AML-193 (cell line): ENCODE data around the gene CEACAM3.
A peak's percentile ranks its signal among the peaks of the same experiment; 100 is the strongest.
"Not testable (repeated sequence)": the region's sequence is repeated elsewhere in the genome, so short reads cannot be mapped to it uniquely, and the experiment has no call there.

ENCODE experiments used
- DNase-seq, 2 experiments: peaks; one replicate each; lab custom pipeline; 2025; lab: John Stamatoyannopoulos, UW

CEACAM3 gene

DNA sequence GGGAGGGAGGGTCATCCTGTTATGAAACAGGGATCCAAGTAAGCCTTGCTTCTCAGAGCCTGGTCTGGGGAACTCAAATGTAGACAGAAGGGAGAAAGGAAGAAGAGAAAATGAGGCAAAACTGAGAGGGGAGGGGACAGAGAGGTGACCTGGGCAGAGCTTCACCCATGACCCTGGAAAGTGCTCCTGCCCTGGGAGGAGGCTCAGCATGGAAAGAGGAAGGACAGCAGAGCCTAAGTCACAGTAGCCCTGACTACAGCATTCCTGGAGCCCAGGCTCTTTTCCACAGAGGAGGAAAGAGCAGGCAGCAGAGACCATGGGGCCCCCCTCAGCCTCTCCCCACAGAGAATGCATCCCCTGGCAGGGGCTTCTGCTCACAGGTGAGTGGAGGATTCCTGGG is at the start of gene CEACAM3:
TSS of gene CEACAM3 (plus strand) at position 226 of the 400 bp plus-strand sequence. CDS start at position 317, 91 bp downstream.
- DNase-seq: no peak

DNA sequence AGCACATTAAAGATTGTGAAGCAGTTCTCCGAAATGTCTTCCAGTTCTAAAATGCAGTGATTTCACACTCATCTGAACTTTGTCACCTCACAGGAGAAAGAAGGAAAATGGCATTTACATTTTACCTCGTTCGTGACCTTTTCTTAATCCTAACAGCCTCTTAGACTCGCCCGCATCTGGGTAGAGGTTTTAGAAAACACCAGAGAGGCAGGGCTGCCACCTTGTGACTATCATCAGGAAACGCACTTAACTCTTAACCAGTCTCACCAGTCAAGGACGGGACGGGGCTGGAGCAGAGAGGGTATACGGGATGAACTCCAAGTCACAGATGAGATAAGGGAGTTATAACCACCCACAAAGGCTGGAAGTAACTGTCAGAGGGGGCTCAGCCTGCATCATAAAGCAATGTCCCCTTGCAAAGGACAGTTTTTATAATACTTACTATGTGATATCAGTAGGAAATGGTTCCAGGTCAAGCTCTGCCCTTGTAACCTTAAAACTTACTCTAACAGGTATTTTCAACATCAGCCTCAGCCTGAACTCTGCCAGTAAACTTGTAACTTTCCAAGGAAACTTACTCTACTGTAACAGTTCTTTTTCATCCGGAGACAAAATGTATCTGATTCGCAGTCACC is 49.7 kb upstream of the CEACAM3 start:
- peak; percentile 80 to 88 for DNase-seq

DNA sequence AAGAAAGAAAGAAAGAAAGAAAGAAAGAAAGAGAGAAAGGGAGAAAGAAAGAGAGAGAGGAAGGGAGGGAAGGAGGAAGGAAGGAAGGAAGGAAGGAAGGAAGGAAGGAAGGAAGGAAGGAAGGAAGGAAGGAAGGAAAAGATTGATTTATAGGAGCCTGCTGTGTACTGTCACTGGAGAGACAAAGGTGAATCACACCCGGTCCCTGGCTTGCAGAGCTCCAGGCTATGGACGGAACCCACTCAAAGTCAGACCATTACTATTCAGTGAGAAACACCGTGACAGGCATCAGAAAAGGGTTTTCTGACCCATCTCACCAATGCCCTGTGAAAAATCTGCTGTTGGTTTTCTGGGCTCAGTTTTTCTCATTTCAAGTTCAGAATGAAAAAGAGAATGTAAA is 48.4 kb upstream of the CEACAM3 start:
- no peak for DNase-seq

DNA sequence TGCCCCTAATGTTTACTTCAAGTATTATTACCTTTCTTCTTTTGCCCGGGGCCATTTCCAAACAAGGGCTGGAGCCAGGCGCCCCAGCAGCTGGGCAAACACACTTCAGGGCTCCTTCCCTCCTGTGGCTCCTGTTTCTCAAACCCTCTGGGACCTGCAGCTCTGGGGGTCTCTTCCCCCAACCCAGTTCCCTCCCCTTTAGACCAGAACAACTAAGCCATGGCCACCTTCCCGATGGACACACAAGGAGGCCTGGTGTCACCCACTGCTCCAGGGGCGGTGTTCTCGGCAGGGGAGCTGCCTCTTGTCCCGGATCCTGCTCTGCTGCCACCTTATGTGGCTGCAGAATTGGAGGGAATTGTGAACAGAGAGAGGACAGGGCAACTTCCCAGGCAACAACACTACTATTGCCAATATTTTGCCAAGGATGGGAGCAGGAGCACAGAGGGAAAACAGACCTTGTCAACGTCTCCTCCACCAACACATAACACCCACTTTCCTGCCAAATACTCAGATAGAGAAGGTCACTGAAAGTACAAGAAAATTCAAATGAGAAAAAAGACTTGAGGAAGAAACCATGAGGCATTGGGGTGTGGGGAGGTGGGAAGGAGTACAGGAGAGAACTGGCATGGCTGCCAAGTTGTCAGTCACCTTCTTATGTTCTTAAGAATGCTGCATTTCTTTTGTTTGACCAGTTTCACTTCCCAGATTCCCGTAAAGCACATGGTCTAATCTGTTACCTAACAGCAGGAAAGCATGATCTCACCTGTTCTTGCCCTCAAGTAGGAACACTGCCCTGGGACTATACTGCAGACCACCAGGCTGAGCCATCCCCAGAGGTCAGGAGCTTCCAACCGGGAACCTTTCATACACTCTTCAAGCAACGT is 45.9 kb upstream of the CEACAM3 start:
- not testable (repeated sequence) for DNase-seq

DNA sequence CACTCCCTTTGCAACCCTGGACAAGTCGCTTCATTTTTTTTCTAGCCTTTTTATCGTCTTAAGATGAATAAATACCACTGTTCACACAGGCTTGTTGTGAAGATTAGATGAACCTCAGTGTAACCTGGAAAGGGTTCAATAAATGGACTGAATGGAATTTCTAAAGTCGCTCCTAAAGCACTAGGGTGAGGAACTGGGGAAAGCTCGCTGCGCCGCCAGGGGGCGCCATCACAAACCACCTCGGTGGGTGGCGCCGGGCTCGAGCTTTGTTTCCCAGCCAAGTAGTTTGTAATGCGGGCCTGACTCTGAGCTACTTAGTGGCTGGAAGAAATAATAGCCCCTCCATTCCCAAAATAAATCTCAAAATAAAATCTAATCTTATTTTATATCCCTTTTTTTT is 43.2 kb upstream of the CEACAM3 start:
- peak; percentile 59 to 65 for DNase-seq

DNA sequence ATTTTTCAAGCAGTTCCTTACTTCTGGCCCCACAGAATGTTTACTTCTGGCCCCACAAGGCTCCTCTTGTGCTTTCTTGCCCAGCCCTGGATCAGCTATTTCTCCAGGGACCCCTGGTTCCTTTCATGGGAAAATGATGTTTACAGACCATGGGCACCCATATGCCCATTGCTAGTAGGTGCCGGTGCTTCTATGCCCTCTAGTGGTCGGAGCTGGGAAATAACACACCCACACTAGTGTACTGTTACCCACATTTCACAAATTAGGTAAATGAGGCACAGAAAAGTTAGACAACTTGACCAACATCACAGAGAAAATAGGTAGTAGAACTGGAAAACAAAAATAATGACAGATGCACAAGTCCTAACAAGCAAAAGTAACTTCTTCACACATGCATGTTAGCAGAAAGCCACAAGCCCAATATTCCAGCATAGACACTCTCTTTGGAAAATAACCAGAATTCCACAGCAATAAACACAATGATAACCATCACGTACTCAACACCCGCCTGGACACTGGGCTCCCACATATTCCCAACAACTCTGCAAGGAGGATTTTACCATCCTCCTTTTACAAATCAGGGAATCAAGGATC is 42.4 kb upstream of the CEACAM3 start:
- DNase-seq: peak; percentile 36 to 48

DNA sequence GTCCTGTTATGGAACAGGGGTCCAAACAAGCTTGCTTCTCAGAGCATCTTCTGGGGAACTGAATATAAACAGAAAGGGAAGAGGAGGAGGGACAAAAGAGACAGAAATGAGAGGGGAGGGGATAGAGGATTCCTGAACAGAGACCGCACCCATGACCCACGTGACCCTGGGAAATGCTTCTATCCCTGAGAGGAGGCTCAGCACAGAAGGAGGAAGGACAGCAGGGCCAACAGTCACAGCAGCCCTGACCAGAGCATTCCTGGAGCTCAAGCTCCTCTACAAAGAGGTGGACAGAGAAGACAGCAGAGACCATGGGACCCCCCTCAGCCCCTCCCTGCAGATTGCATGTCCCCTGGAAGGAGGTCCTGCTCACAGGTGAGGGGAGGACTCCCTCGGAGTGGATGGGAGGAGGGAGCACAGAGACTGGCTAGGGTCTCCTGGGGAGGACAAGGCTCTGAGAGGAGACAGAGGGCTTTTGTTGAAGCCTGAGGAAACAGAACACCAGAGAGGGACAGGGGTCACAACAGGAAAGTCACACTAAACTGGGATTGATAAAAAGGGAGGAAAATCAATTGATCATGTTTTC is 41.0 kb upstream of the CEACAM3 start, which contains the start of gene CEACAM6:
TSS of gene CEACAM6 (plus strand) at position 203 of the 586 bp plus-strand sequence. CDS start at position 312, 109 bp downstream.
- peak; percentile 42 to 63 for DNase-seq

DNA sequence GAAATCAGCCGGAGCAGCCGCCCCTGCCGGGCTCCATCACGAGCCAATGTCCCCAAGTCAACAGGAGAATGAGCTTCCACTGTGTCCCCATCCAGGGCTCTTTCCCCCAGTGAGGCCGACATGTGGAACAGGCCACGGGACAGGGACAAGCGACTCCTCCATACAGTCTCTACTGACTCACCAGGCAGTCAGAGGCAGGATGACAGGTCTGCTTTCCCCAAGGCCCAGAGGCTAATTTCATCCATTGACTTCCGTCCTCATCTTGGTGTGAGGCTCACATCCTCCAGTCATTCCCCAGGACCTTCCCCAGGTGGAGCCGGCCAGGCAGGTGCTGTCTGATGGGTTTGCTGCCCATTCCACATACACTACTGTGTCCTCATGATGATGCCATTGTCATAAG is 37.5 kb upstream of the CEACAM3 start:
- DNase-seq: no peak

DNA sequence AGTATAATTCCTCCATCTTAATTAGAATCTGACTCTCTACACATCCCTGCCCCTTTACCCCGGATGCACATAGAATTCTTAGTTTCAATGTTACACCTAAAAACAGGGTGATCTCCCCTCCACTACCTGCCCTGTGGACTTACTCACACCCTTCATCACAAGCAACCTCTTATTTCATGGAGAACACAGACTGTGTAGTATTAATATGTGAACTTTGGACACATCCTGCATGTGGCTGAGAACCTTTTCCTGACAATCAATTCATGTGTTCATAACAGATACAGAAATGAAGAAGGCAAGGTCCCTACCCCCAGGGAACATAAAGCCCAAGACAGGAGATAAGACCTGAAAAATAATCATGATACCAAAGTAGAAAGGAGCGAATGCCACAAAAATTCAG is 29.3 kb upstream of the CEACAM3 start:
- no peak for DNase-seq

DNA sequence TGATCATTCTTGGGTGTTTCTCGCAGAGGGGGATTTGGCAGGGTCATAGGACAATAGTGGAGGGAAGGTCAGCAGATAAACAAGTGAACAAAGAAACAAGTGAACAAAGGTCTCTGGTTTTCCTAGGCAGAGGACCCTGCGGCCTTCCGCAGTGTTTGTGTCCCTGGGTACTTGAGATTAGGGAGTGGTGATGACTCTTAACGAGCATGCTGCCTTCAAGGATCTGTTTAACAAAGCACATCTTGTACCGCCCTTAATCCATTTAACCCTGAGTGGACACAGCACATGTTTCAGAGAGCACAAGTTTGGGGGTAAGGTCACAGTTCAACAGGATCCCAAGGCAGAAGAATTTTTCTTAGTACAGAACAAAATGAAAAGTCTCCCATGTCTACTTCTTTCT is 28.3 kb upstream of the CEACAM3 start:
- not testable (repeated sequence) for DNase-seq

DNA sequence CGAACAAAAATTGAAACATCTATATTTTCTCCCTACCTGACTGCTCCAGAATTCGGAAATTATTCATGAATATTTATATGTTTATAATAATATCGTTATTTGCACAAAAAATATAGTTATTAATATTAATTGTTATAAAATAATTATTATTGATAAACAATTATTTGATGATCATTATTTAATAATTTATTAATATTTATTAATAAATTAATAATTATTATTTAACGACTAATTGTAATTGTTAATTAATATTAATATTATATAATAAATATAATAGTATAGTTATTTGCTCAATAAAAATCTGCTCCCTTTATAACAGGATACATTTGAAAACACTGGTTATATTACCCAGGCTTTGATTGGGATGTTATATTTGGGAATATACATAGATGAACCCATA is 26.8 kb upstream of the CEACAM3 start:
- DNase-seq: no peak

DNA sequence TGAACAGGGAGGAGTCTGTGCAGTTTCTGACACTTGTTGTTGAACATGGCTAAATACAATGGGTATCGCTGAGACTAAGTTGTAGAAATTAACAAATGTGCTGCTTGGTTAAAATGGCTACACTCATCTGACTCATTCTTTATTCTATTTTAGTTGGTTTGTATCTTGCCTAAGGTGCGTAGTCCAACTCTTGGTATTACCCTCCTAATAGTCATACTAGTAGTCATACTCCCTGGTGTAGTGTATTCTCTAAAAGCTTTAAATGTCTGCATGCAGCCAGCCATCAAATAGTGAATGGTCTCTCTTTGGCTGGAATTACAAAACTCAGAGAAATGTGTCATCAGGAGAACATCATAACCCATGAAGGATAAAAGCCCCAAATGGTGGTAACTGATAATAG is 25.0 kb upstream of the CEACAM3 start:
- no peak for DNase-seq

DNA sequence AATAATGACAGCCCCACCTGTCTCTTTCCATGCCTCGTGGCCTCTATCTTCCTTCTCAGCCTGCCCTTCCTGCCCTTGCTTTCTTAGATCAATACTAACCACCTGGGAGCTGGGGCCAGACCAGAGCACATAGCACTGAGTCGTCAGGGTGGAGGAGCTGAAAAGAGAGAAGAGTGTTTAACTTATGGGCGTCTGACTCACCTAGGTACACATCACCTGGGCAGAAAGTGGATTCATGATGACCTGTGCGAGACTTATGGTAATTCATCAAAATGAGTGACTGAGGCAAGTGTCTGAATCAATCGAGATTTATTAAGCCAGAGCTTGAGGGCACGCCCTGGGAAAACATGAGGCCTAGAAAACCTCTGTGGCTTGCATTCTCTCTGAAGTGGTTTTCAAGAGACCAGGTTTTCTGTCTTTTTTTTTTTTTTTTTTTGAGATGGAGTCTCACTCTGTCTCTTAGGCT is 21.8 kb upstream of the CEACAM3 start:
- no peak for DNase-seq

DNA sequence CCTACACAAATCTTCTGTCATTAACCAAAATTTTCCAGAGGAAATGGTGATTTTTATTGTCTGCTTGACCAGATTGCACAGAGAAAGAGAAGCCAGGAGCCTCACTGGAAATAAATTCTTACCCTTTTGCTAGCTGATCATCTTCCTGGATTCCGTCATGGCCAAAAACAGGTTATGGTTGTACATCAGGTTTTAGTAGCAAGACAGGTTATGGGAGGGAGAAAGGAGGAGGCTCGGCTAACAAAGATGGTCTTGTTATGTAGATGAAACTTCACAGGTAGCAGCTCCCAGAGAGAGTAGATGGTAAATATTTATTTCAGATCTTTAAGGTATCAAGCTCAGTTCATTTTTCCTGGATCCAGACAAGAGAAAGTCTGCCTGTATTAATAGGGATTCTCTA is 19.7 kb upstream of the CEACAM3 start:
- no peak for DNase-seq

DNA sequence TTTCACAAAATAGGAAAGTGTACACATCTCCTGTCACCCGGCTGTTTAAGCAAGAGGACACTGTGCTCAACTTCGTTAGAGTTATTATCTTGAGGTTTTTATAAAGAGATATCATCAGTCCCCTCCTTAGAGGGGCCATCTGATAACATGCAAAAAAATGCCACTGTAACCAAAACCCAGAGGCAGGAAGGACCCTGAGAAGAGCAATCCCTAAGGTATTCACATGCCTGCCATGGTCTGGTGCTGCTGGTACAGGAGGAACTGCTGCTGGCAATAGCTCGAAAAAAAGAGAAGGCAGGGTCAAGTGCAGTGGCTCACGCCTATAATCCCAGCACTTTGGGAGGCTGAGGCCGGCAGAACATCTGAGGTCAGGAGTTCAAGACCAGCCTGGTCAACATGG is 12.8 kb upstream of the CEACAM3 start:
- peak; percentile 7 to 33 for DNase-seq

DNA sequence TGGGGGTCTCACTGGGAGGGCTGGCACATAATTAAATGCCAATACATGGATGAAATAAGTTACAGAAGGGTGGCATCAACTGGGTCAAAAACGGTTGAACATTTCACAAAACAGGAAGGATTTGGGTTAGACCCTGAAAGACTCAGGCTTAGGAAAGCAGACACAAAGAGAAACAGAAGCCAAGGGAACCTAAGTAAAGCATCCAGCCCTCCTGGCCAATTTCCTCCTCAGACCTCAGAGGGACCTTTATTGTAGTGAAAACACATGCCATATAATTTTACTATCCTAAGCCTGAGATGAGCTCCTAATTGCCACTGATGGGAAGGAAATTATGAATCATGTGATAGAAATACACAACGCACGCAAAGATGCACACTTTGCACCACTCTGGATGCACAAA is 12.1 kb upstream of the CEACAM3 start:
- DNase-seq: peak; percentile 69 to 77

DNA sequence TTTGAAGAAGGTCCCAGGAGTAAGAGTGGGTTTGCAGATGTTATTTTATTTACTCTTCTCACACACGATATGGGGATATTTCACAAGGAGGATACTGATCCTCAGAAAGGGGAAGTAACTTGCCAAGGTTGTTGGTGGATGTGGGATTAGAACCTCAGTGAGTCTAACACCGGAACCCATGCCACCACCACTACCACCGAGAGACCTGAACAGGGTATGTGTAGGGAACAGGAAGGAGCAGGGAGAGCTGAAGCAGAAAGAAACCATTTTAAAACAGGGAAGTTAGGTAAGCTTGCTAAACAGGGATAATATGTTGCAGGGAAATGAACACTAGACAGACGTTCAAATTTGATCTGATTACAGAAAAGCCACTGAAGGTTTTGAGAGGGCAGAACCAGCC is 11.6 kb upstream of the CEACAM3 start:
- DNase-seq: peak; percentile 88

DNA sequence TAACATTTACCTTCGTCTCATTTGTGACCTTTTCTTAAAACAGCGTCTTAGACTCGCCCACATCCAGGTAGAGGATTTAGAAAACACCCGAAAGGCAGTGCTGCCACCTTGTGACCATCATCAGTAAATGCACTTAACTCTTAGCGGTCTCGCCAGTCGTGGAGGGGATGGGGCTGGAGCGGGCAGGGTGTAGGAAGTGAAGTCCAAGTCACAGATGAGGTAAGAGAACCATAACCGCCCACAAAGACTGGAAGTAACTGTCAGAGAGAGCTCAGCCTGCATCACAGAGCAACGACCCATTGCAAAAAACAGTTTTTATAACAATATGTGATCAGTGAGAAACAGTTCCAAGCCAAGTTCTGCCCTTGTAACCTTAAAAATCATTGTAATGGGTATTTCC is 10.7 kb upstream of the CEACAM3 start:
- peak; percentile 94 to 96 for DNase-seq

DNA sequence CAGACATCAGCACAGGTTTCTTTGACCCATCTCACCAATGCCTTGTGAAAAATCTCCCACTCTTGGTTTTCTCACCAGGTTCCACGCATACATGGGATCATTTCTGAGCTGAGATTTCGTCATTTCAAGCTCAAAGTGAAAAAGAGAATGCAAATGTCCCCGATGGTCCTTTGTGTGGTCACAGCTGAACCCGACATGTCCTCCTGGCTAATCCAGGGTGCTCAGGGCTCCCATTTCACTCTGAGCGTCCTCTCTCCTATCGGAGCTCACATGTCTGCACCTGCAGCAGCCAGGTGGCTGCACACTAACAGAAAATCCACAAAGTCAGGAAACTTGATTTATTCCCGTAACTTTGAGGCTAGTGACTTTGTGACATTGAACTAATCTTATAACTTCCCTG is 9.3 kb upstream of the CEACAM3 start:
- DNase-seq: no peak

DNA sequence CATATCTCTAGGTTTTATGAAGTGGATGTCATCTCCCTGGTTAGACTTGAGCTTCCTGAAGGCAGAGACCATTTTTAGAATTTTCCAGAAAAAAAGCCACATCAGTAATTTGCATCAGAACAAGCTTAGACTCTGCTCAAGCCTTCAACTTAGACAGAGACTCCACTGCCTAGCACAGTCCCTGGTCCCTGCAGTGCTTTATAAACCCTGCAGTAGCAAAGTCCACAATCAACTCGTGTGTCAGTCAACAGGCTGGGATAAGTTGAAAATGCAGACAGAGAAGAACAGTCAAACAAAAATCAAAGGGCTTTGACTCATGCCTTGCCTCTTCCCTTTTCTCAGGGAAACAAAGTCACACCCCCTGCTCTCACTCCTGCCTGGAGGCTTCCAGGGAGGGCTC is 7.9 kb upstream of the CEACAM3 start:
- not testable (repeated sequence) for DNase-seq

DNA sequence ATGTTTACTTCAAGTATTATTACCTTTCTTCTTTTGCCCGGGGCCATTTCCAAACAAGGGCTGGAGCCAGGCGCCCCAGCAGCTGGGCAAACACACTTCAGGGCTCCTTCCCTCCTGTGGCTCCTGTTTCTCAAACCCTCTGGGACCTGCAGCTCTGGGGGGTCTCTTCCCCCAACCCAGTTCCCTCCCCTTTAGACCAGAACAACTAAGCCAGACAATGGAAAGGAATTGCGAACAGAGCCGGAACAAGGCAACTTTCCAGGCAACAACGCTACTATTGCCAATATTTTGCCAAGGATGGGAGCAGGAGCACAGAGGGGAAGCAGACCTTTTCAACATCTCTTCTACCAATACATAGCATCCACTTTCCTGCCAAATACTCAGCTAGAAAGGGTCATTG is 7.3 kb upstream of the CEACAM3 start:
- not testable (repeated sequence) for DNase-seq
